HL-60 (cell line): ENCODE data around the gene TBC1D1.

ENCODE experiments used
- CTCF ChIP-seq: IDR thresholded peaks from one replicate; pipeline ENCODE4 v1.5.1; 2011; ENCODE audit warnings: low read length, control low read depth, inconsistent platforms; ENCODE audit not compliant: insufficient read depth
- POLR2AphosphoS5 ChIP-seq: IDR thresholded peaks from 2 replicates; pipeline ENCODE4 v1.6.1; 2012; ENCODE audit warnings: low read depth

GRCh38 chr4:37976507-37976906, 85.6 kb downstream of the TBC1D1 start:
- TF ChIP-seq CTCF (no peak), POLR2AphosphoS5 (no peak)
